Calu3 (cell line): Measurements from ENCODE around the gene KIF25. TPM values are rescaled to one million over a fixed set of nuclear protein-coding genes. Genes with fewer than 3 reads are reported as not detected.
A peak's percentile ranks its signal among the peaks of the same experiment; 100 is the strongest.

ENCODE experiments used
- BruUV-seq: library from RNA; stranded (reverse); fragments of 400-500 nt; replicated peaks from 2 replicates; lab custom pipeline; 2021; lab: Mats Ljungman, UMichigan
- CTCF ChIA-PET: fragments of 300-600 bp; sonication (Branson Sonifier 250); formaldehyde crosslinking; loops from one replicate; lab custom pipeline; 2022; ENCODE audit warnings: antibody characterized with exemption; lab: Charles Lee
- DNase-seq: peaks from one replicate; pipeline ENCODE4 v3.0.0; 2022
- H3K27ac Mint-ChIP-seq: one replicate; pipeline ENCODE4 v1.8.0; 2022; ENCODE audit warnings: mixed read lengths; ENCODE audit not compliant: unreplicated experiment
- H3K27me3 Mint-ChIP-seq: one replicate; pipeline ENCODE4 v1.8.0; 2022; ENCODE audit warnings: mixed read lengths; ENCODE audit not compliant: unreplicated experiment
- H3K36me3 Mint-ChIP-seq: one replicate; pipeline ENCODE4 v1.8.0; 2022; ENCODE audit warnings: mild to moderate bottlenecking, moderate library complexity, mixed read lengths; ENCODE audit not compliant: insufficient read depth, unreplicated experiment
- H3K4me1 Mint-ChIP-seq: one replicate; pipeline ENCODE4 v1.8.0; 2022; ENCODE audit warnings: mild to moderate bottlenecking, low read depth, mixed read lengths; ENCODE audit not compliant: unreplicated experiment
- H3K4me3 Mint-ChIP-seq: one replicate; pipeline ENCODE4 v1.8.0; 2022; ENCODE audit warnings: mild to moderate bottlenecking, low read depth, moderate library complexity, mixed read lengths; ENCODE audit not compliant: unreplicated experiment
- H3K9me3 Mint-ChIP-seq: one replicate; pipeline ENCODE4 v1.8.0; 2022; ENCODE audit warnings: low read depth, mixed read lengths; ENCODE audit not compliant: unreplicated experiment
- intact Hi-C: fragments of 100-400 bp; cut with micrococcal nuclease; formaldehyde crosslinking; loops from one replicate; pipeline ENCODE4 v1.10.0; 2022; ENCODE audit not compliant: unreplicated experiment
- total RNA-seq: library from RNA; stranded (reverse); gene quantifications from 2 replicates; pipeline ENCODE4 v1.2.3, GENCODE V29; 2022
- TF ChIP-seq, protein P1 (sequence below): fragments of 200-600 bp; IDR thresholded peaks from one replicate; pipeline ENCODE4 v1.8.0; 2022; ENCODE audit warnings: antibody characterized with exemption; ENCODE audit not compliant: unreplicated experiment

KIF25 gene
- total RNA-seq, 1 experiment from 2014 or later = not detected

DNA sequence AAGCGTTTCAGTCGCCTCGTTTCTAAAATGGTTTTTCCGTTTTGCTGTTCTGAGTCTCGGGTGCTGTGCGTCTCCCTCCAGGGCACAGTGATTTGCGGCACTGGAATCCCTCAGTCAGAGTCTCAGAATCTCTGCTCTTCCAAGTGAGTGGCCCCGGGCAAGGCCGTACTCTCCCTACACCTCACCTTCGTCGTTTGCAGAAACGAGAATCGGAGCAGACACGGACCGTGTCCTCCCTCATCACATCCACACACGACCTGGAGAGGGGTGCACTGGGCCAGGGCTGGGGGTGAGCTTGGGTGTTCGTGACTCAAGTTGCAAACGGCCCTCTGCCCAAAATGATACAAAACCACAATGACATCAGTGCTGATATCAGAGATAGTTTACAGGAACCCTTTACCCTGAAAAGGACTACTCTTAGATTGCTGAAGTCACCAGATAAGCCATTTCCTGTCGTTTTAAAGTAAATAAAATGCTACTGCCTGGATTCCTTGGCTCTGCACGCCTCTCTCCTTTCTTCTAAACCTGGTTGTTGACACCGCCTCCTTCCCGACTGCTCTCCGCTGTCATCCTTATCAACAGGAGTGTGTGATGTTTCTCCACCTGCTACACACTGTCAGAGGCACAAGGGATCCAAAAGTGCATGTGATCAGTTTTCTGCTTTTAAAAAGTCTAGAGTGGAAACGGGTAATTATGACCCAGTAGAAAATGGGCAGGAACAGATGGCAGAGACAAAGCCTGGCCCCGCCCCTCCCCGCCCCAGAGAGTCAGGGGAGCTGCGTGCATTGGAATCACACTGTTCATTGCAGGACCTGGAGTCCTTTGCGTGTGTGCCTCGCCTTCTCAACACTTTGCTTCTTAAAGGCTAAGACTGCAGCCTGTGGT is 38.4 kb downstream of the KIF25 start:
- peaks cover 4% of the 10 kb centered on the region for H3K9me3 Mint-ChIP-seq
- H3K4me3 Mint-ChIP-seq = peak overlapping the region; percentile 87
- H3K27ac Mint-ChIP-seq = peak overlapping the region; percentile 70
- peak; percentile 47 for DNase-seq
- TF ChIP-seq, protein P1, sequence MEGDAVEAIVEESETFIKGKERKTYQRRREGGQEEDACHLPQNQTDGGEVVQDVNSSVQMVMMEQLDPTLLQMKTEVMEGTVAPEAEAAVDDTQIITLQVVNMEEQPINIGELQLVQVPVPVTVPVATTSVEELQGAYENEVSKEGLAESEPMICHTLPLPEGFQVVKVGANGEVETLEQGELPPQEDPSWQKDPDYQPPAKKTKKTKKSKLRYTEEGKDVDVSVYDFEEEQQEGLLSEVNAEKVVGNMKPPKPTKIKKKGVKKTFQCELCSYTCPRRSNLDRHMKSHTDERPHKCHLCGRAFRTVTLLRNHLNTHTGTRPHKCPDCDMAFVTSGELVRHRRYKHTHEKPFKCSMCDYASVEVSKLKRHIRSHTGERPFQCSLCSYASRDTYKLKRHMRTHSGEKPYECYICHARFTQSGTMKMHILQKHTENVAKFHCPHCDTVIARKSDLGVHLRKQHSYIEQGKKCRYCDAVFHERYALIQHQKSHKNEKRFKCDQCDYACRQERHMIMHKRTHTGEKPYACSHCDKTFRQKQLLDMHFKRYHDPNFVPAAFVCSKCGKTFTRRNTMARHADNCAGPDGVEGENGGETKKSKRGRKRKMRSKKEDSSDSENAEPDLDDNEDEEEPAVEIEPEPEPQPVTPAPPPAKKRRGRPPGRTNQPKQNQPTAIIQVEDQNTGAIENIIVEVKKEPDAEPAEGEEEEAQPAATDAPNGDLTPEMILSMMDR = no peak
- H3K4me1 Mint-ChIP-seq = peaks cover 22% of the 10 kb centered on the region
- H3K36me3 Mint-ChIP-seq = peaks cover 16% of the 10 kb centered on the region
- intact Hi-C loops = loop anchor here (10.0 kb wide), 2 partner anchors 71 to 101 kb away; no protein-coding TSS in a partner anchor
- CTCF ChIA-PET = interaction anchor here (0.6 to 1.0 kb wide), 2 partner anchors 12 to 28 kb away, joined by 3 to 7 read pairs; no protein-coding TSS in a partner anchor
- H3K27me3 Mint-ChIP-seq = peaks cover 14% of the 10 kb centered on the region
- no TSS peak for BruUV-seq

DNA sequence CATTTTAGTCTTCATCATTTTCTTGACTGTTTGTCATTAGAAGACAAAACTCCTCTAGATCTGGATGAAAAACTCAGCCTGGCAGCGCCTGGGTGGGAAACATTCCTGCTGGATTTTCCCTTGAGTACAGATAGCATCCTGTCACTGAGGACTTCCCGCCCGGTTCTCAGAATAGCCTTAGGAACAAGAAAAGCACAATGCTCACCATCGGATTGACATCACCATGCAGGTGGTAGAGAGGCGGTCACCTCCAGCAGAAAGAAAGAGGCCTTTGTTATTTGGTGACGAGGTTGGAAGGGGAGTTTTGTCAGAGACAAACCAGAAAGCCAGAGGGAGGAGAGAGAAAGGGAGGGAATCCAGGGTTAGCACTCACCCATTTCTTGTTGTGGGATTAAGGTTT is 39.8 kb downstream of the KIF25 start:
- CTCF ChIA-PET = no interaction called here
- no TSS peak for BruUV-seq
- peaks cover 14% of the 10 kb centered on the region for H3K27me3 Mint-ChIP-seq
- DNase-seq = peak; percentile 56
- peaks cover 7% of the 10 kb centered on the region for H3K9me3 Mint-ChIP-seq
- peak overlapping the region; percentile 20 for H3K4me3 Mint-ChIP-seq
- peaks cover 22% of the 10 kb centered on the region for H3K4me1 Mint-ChIP-seq
- peak overlapping the region; percentile 32 for H3K27ac Mint-ChIP-seq
- TF ChIP-seq, protein P1 = no peak
- intact Hi-C loops = loop anchor here (10.0 kb wide), 2 partner anchors 72 to 102 kb away; no protein-coding TSS in a partner anchor
- H3K36me3 Mint-ChIP-seq = peaks cover 16% of the 10 kb centered on the region

DNA sequence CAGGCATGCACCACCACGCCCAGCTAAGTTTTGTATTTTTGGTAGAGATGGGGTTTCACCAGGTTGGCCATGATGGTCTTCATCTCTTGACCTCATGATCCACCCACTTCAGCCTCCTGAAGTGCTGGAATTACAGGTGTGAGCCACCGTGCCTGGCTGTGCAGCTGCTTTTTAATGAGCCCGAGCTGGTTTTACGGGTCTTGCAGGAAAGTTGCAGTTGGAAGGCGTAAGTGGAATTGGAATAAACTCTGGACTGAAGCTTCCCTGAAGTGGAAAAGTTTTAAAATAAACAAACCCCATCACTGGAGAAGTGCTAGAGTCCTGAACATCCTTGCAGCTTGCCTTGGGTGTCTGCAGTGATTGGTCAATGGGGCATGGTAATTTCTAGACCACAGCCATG is 40.4 kb downstream of the KIF25 start:
- CTCF ChIA-PET = no interaction called here
- peaks cover 22% of the 10 kb centered on the region for H3K4me1 Mint-ChIP-seq
- no TSS peak for BruUV-seq
- H3K27ac Mint-ChIP-seq = no peak overlapping the region
- H3K27me3 Mint-ChIP-seq = peaks cover 14% of the 10 kb centered on the region
- H3K4me3 Mint-ChIP-seq = peak overlapping the region; percentile 20
- peak; percentile 33 for DNase-seq
- TF ChIP-seq, protein P1 = no peak
- H3K9me3 Mint-ChIP-seq = peaks cover 7% of the 10 kb centered on the region
- H3K36me3 Mint-ChIP-seq = peaks cover 16% of the 10 kb centered on the region
- intact Hi-C loops = loop anchor here (10.0 kb wide), 2 partner anchors 73 to 103 kb away; no protein-coding TSS in a partner anchor

DNA sequence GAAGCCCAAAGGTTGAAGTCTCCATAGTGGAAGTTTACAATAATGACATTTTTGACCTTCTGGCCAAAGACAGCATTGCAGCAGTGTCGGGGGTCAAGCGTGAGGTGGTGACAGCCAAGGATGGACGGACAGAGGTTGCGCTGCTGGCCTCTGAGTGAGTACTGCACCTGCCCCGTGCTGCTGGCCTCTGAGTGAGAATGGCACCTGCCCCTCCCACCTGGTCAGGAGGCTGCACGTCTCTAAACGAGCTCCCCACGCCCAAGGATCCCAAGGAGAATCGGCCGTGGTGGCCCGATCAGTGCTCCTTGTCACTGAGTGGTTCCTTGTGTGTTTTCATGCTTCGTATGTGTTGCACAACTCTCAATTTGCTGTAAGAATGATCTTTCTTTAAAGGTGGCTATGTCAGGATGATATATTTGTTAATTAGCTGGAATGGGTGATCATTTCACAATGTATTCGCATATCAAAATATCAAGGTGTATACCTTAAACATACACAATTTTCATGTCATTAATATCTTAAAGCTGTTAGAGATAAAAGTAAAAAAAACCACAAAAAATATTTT is 41.2 kb downstream of the KIF25 start:
- H3K36me3 Mint-ChIP-seq = peaks cover 16% of the 10 kb centered on the region
- TF ChIP-seq, protein P1 = no peak
- CTCF ChIA-PET = no interaction called here
- H3K4me3 Mint-ChIP-seq = no peak overlapping the region
- BruUV-seq = no TSS peak
- H3K27ac Mint-ChIP-seq = no peak overlapping the region
- no peak for DNase-seq
- peaks cover 22% of the 10 kb centered on the region for H3K4me1 Mint-ChIP-seq
- intact Hi-C loops = loop anchor here (10.0 kb wide), 2 partner anchors 74 to 104 kb away; no protein-coding TSS in a partner anchor
- H3K9me3 Mint-ChIP-seq = peaks cover 7% of the 10 kb centered on the region
- H3K27me3 Mint-ChIP-seq = peaks cover 14% of the 10 kb centered on the region
